DLD1 (cell line): ENCODE data around the gene AGRN.
"Not testable (repeated sequence)": the region's sequence is repeated elsewhere in the genome, so short reads cannot be mapped to it uniquely, and the experiment has no call there.

Experiments
- in situ Hi-C: cut with HindIII; loops from 2 replicates; pipeline ENCODE4 v1.10.0; 2017; ENCODE audit warnings: low sequenced_read_pairs

AGRN gene

GRCh38 chr1:999725-1000356, 20.1 kb upstream of the AGRN start, which contains the start of gene HES4:
HES4 (minus strand) TSS chr1:1000097; CDS start chr1:999973, 124 bp downstream.
- in situ Hi-C loops = no loop called here

GRCh38 chr1:1000357-1001056, 19.4 kb upstream of the AGRN start:
- in situ Hi-C loops = no loop called here

GRCh38 chr1:1001057-1001783, 18.7 kb upstream of the AGRN start:
- in situ Hi-C loops = no loop called here

- in situ Hi-C loops = no loop called here
Measured at GRCh38 chr1:1003618-1004419, 16.1 kb upstream of the AGRN start.

- in situ Hi-C loops = no loop called here
Measured at GRCh38 chr1:1004420-1004779, 15.5 kb upstream of the AGRN start.

- in situ Hi-C loops = no loop called here
Measured at GRCh38 chr1:1004780-1005697, 14.9 kb upstream of the AGRN start.

GRCh38 chr1:1005774-1006304, 14.1 kb upstream of the AGRN start:
- in situ Hi-C loops = no loop called here

- in situ Hi-C loops = no loop called here
Measured at GRCh38 chr1:1006305-1007159, 13.4 kb upstream of the AGRN start.

GRCh38 chr1:1010131-1010530, 9.8 kb upstream of the AGRN start:
- in situ Hi-C loops = not testable (repeated sequence)

- in situ Hi-C loops = no loop called here
Measured at GRCh38 chr1:1011396-1011949, 8.4 kb upstream of the AGRN start.

GRCh38 chr1:1012736-1013104, 7.2 kb upstream of the AGRN start:
- in situ Hi-C loops = not testable (repeated sequence)

GRCh38 chr1:1013105-1013921, 6.6 kb upstream of the AGRN start, which contains the start of gene ISG15:
ISG15 (plus strand) TSS chr1:1013497; CDS start chr1:1013574, 77 bp downstream.
- in situ Hi-C loops = no loop called here

GRCh38 chr1:1013922-1014648, 5.8 kb upstream of the AGRN start:
- in situ Hi-C loops = no loop called here

- in situ Hi-C loops = no loop called here
Measured at GRCh38 chr1:1014799-1015681, 4.9 kb upstream of the AGRN start.

- in situ Hi-C loops = not testable (repeated sequence)
Measured at GRCh38 chr1:1017397-1018320, 2.3 kb upstream of the AGRN start.
